Mucosa of descending colon (tissue), 3 donors: ENCODE measurements around the gene PHRF1. TPM values are rescaled to one million over a fixed set of nuclear protein-coding genes. Genes with fewer than 3 reads are reported as not detected.
"Not testable (repeated sequence)": the region's sequence is repeated elsewhere in the genome, so short reads cannot be mapped to it uniquely, and the experiment has no call there.

ENCODE experiments used
- ATAC-seq: fragments of 200-7000 bp; cut with Tn5 transposase; one replicate; pipeline ENCODE4 v1.9.1; 2020; ENCODE audit warnings: mild to moderate bottlenecking, moderate library complexity
- DNase-seq, 3 donors: peaks; one replicate each; pipeline ENCODE4 v3.0.0-alpha.2; 2020
- H3K36me3 ChIP-seq: fragments of 200-600 bp; one replicate; pipeline ENCODE4 v1.8.0; 2021; ENCODE audit warnings: low read depth, mild to moderate bottlenecking
- H3K4me1 ChIP-seq: fragments of 200-600 bp; one replicate; pipeline ENCODE4 v1.8.0; 2021; ENCODE audit warnings: low read depth, mild to moderate bottlenecking
- H3K4me3 ChIP-seq: fragments of 200-600 bp; one replicate; pipeline ENCODE4 v1.8.0; 2021; ENCODE audit warnings: mild to moderate bottlenecking
- H3K9me3 ChIP-seq: fragments of 200-600 bp; one replicate; pipeline ENCODE4 v1.8.0; 2021; ENCODE audit warnings: mild to moderate bottlenecking
- intact Hi-C, 2 donors: fragments of 100-400 bp; cut with DNase I in 1 of 2; cut with micrococcal nuclease in 1 of 2; formaldehyde crosslinking; loops; one replicate each; pipeline versions ENCODE4 v1.11.0 to v1.11.1; 2022; cut with DNase I, micrococcal nuclease
- total RNA-seq, 3 donors: library from RNA; stranded (reverse); fragmentation: NEBNext Ultra II Directional in 2 of 3; extraction: Animal tissue kit (Norgen Biotek cat#: 25700) in 2 of 3; gene quantifications; one replicate each; pipeline versions ENCODE4 v1.2.1 to v1.2.4, GENCODE V29; 2021 to 2023
- TF ChIP-seq, protein P1 (sequence below): fragments of 200-600 bp; IDR thresholded peaks from one replicate; pipeline ENCODE4 v1.8.0; 2022; ENCODE audit warnings: antibody characterized with exemption, mild to moderate bottlenecking
- donor health status: DM: no; HTN: no; CAD: no; lungs with moderate emphysema.
- donor health status: DM: no; HTN: no; CAD: no.
- donor health status: DM: no; HTN: yes; CAD: no.

The PHRF1 gene
- total RNA-seq, 3 donors from 2014 or later: 35.0 to 40.2 (median 35.0) TPM

DNA sequence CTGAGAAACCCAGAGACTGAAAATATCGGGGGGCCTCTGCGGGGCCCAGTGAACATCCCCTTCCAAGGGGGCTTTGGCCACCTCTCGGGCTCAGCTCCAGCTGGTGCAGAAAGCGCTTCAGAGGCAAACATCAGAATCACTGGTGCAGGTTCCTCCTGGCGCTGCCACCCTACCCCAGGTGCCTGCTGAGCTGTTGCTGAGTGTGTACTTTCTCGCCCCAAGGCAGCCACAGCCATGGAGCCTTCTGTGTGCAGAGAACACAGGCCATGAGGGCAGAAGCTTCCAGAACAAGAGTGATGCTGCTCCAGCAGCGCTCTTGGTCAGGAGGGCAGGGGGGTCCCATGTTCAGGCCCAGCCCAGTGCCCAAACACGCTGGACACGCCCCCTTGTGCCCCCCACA lies 67.1 kb downstream of the PHRF1 start:
- ATAC-seq: no peak
- no peak for DNase-seq
- Histone ChIP-seq H3K9me3 (no peaks in the 10 kb centered on the region), H3K36me3 (no peaks in the 10 kb centered on the region), H3K4me3 (no peak overlapping the region), H3K4me1 (no peaks in the 10 kb centered on the region)
- intact Hi-C loops: no loop called here
- TF ChIP-seq, protein P1, sequence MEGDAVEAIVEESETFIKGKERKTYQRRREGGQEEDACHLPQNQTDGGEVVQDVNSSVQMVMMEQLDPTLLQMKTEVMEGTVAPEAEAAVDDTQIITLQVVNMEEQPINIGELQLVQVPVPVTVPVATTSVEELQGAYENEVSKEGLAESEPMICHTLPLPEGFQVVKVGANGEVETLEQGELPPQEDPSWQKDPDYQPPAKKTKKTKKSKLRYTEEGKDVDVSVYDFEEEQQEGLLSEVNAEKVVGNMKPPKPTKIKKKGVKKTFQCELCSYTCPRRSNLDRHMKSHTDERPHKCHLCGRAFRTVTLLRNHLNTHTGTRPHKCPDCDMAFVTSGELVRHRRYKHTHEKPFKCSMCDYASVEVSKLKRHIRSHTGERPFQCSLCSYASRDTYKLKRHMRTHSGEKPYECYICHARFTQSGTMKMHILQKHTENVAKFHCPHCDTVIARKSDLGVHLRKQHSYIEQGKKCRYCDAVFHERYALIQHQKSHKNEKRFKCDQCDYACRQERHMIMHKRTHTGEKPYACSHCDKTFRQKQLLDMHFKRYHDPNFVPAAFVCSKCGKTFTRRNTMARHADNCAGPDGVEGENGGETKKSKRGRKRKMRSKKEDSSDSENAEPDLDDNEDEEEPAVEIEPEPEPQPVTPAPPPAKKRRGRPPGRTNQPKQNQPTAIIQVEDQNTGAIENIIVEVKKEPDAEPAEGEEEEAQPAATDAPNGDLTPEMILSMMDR: no peak

DNA sequence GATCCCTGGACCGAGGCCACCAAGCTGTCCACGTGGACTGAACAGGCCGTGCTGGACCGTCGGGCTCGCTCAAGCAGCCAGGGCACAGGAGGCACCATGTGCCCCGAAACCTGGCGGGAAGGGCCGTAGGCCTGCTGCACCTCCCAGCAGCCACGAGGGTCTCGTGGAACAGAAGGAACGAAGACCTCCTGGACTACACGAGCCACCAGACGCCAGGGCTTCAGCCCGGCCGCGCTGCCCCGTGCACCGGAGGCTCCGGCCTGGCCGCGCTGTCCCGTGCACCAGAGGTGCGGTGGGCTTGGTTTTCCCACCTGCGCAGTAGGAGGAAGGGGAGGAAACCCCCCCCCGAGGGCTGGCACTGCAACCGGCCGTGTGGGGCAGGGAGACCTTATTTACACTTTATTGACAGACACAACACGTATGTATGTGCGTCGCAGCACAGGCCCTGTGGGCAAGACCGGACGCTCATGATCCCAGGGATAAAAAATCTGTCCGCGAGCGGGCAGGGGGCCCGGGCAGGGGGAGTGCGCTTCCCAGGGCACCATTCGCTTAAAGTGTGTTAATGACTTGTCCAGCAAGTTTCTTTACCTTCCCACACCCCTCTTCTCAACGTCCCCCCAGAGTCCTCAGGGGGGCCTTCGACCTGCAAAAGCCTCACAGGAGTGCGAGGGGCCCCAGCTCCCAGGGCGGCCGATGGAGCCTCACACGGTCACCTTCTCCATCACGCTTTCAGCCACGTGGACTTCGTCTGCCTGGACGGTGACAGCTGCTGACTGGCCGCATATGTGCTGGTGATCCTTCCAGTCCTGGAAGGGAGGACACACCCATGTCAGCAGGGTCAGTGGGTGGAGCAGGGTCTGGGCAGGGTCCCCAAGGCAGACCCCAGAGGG lies 67.8 kb downstream of the PHRF1 start:
- H3K9me3 ChIP-seq: no peaks in the 10 kb centered on the region
- TF ChIP-seq, protein P1: no peak
- H3K36me3 ChIP-seq: no peaks in the 10 kb centered on the region
- ATAC-seq (no peak), DNase-seq (no peak)
- H3K4me1 ChIP-seq: no peaks in the 10 kb centered on the region
- H3K4me3 ChIP-seq: no peak overlapping the region
- intact Hi-C loops: no loop called here

DNA sequence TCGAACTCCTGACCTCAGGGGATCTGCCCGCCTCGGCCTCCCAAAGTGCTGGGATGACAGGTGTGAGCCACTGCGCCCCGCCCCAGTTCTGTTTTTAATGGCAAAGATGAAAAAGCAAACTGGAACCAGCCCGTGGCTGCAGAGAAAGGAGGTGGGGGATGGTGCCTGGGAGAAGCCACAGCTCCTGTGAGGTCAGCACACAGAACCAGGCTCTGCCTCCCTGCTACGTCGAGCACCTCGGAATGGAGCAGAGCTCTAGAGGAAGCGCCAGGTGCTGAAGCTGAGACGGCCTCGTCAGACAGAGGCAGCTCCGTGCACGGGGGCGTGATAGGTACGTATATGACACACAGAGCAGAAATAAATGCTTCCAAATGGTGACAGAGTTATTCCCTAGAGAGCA lies 69.3 kb downstream of the PHRF1 start:
- ATAC-seq: no peak
- DNase-seq: no peak
- intact Hi-C loops: no loop called here
- TF ChIP-seq, protein P1: no peak
- no peaks in the 10 kb centered on the region for H3K9me3 ChIP-seq
- no peaks in the 10 kb centered on the region for H3K4me1 ChIP-seq
- no peaks in the 10 kb centered on the region for H3K36me3 ChIP-seq
- H3K4me3 ChIP-seq: no peak overlapping the region

DNA sequence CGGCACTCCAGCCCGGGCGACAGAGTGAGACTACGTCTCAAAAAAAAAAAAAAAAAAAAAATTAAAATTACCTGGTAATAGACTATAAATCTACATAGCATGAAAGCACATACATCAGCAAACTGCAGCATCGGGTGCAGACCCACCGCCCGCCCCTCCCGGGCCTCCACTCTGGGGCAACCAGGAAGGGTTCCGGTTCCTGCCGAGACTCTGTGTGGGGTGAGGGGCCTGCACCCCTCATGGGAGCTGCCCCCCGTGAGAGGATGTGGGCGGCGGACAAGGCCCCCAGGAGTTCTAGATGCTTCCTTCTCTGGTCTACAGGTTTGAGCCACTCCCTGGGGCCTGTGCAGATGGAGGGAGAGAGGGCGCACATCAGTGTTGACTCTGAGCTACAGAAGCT lies 69.9 kb downstream of the PHRF1 start:
- ATAC-seq (no peak), DNase-seq (no peak)
- H3K9me3 ChIP-seq: no peaks in the 10 kb centered on the region
- TF ChIP-seq, protein P1: no peak
- intact Hi-C loops: no loop called here
- no peak overlapping the region for H3K4me3 ChIP-seq
- H3K4me1 ChIP-seq: no peaks in the 10 kb centered on the region
- no peaks in the 10 kb centered on the region for H3K36me3 ChIP-seq

DNA sequence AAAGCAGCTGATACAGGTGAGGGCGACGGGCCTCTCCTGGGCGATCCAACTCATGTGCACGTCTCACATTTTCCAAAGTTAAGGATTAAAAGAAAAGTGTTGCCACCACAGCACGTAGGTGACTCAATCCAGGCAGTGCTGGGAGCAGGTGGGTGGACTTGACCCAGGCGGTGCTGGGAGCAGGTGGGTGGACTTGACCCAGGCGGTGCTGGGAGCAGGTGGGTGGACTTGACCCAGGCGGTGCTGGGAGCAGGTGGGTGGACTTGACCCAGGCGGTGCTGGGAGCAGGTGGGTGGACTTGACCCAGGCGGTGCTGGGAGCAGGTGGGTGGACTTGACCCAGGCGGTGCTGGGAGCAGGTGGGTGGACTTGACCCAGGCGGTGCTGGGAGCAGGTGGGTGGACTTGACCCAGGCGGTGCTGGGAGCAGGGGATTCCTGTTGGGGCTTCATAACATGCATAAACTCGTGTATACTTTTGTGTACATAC lies 71.4 kb downstream of the PHRF1 start:
- intact Hi-C loops, H3K9me3 ChIP-seq, H3K36me3 ChIP-seq, DNase-seq, H3K4me3 ChIP-seq, H3K4me1 ChIP-seq, ATAC-seq: not testable (repeated sequence)

DNA sequence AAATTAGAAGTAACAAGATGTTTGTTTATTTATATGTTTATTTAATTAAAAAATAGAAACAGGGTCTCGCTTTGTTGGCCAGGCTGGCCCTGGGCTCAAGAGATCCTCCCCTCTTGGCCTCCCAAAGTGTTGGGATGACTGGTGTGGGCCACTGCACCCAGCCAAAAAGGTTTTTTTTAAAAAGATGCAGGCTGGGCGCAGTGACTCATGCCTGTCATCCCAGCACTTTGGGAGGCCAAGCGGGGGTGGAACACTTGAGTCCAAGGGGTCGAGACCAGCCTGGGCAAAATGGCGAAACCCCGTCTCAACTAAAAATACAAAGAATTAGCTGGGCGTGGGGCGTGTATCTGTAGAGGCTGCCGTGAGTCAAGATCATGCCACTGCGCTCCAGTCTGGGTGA lies 74.2 kb downstream of the PHRF1 start:
- Histone ChIP-seq H3K9me3 (no peaks in the 10 kb centered on the region), H3K4me1 (peaks cover 5% of the 10 kb centered on the region), H3K4me3 (no peak overlapping the region), H3K36me3 (no peaks in the 10 kb centered on the region)
- intact Hi-C loops: no loop called here
- DNase-seq: no peak
- ATAC-seq: no peak
- TF ChIP-seq, protein P1: no peak

DNA sequence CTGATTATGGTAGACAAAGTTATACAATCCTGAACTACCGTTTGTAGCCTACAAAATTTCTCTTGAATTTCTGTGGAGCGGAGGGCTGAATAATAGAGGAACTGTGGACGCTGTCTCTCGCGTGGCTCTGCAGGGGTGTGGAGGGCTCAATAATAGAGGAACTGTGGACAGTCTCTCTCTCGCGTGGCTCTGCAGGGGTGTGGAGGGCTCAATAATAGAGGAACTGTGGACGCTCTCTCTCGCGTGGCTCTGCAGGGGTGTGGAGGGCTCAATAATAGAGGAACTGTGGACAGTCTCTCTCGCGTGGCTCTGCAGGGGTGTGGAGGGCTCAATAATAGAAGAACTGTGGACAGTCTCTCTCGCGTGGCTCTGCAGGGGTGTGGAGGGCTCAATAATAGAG lies 76.9 kb downstream of the PHRF1 start:
- ATAC-seq, H3K4me3 ChIP-seq, H3K4me1 ChIP-seq, intact Hi-C loops, H3K9me3 ChIP-seq, H3K36me3 ChIP-seq, DNase-seq: not testable (repeated sequence)
